PFSK-1 (cell line): ENCODE data around the gene KCNJ5.

ENCODE experiments used
- FOXP2 ChIP-seq: optimal IDR thresholded peaks from 2 replicates; pipeline ENCODE3; 2011; ENCODE audit warnings: borderline replicate concordance, control low read depth, inconsistent platforms; ENCODE audit not compliant: insufficient read depth; ENCODE audit errors: extremely low read length, extremely low read depth
- POLR2AphosphoS5 ChIP-seq: IDR thresholded peaks from 2 replicates; pipeline ENCODE4 v1.6.1; 2012; ENCODE audit warnings: low read depth, mild to moderate bottlenecking, control low read depth, low read length, moderate library complexity
- REST ChIP-seq, 2 experiments: IDR thresholded peaks; 2 replicates each; pipeline versions ENCODE4 v1.6.1 to v1.8.0; 2011 to 2012; ENCODE audit warnings: low read depth in 2 of 2, low read length in 2 of 2, control low read depth in 1 of 2, inconsistent platforms in 1 of 2, mild to moderate bottlenecking in 1 of 2, moderate library complexity in 1 of 2; ENCODE audit not compliant: insufficient read depth in 1 of 2
- SIN3A ChIP-seq: IDR thresholded peaks from 2 replicates; pipeline ENCODE4 v1.6.1; 2012; ENCODE audit warnings: mild to moderate bottlenecking, low read length, moderate library complexity, borderline replicate concordance; ENCODE audit not compliant: insufficient read depth
- TAF1 ChIP-seq: IDR thresholded peaks from 2 replicates; pipeline ENCODE4 v1.6.1; 2012; ENCODE audit warnings: low read length, control low read depth, borderline replicate concordance; ENCODE audit not compliant: insufficient read depth

GRCh38 chr11:128904656-128905344, 13.6 kb downstream of the KCNJ5 start:
- no peak for TF ChIP-seq POLR2AphosphoS5
- no peak for TF ChIP-seq TAF1
- TF ChIP-seq REST (IDR thresholded peaks at IDR 0.05; ENCODE audit: insufficient read depth in 1 of 2, low read depth in 2 of 2, low read length in 2 of 2), result no peak
- TF ChIP-seq SIN3A, result no peak
- no peak for TF ChIP-seq FOXP2
